ENCODE data around the gene PAQR6. TPM values are rescaled to one million over a fixed set of nuclear protein-coding genes. Genes with fewer than 3 reads are reported as not detected.
"Not testable (repeated sequence)": the region's sequence is repeated elsewhere in the genome, so short reads cannot be mapped to it uniquely, and the experiment has no call there.

Gene PAQR6
- total and polyA plus RNA-seq, 5 donors, result 0.68 to 1.5 (median 1.1) TPM

DNA sequence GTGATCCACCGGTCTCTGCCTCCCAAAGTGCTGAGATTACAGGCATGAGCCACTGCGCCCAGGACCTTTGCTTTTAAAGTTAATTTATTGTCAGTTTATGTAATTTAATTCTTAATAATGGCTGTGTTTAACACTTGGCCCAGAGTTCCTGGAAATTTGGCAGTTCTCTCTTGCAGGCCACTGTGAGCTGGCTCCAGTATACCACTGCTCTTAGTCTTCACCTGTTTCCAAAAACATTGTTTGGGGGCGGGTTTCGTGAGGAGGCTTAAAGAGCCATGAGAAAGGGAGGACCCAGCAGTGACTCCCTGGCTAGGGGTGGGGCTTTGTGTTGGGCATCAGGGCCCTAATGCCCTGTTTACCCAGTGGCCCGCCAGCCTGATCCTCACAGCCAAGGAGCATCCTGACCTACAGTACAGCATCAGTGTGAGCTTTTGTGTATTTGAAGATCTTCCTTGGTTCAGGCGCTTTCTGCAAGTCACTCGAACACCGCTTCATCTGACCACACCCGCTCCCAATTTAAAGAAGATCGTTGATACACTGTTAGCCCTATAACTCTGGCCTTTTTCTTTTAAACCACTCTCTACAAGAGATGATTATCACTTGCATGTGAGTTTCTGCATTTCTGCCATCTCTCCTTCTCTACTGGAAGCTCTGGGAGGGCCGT is 17.9 kb downstream of the PAQR6 start:
- DNase-seq (no peak), ATAC-seq (no peak)
- intact Hi-C loops (cut with DNase I), result loop anchor here in 2 of 4 donors (5.0 to 10.0 kb wide), 2 partner anchors 83 to 135 kb away; no protein-coding TSS in a partner anchor
- 92% methylated on average over 11 of the region's 11 CpGs for WGBS
- H3K9me3 ChIP-seq (ENCODE audit: control insufficient read depth, low read length), result no peaks in the 10 kb centered on the region
- H3K4me1 ChIP-seq (ENCODE audit: control insufficient read depth, insufficient read depth, low read length), result no peaks in the 10 kb centered on the region
- no peak overlapping the region for H3K27ac ChIP-seq (ENCODE audit: low read length)
- H3K27me3 ChIP-seq (ENCODE audit: control insufficient read depth, insufficient read depth), result no peaks in the 10 kb centered on the region
- H3K4me3 ChIP-seq (ENCODE audit: low read length), result no peak overlapping the region

DNA sequence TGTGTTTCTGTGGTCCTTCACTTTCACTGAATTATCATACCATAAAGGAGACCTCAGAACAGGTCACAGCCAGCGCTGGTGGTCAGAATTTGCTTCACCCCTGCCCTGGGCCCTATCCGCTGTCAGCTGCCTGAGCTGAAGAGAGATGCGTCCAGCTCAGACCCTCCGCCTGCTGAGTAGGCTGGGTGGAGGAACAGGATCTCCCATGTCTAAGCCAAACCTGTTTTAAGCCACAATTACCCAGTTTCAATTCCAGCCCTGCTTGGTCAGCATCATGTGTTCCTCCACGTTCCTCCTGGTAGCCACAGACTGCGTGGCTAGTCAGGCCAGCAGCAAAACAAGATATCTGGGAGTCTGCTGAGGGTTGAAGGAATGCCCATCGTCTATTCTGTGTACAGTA is 19.4 kb downstream of the PAQR6 start:
- Histone ChIP-seq H3K4me1 (ENCODE audit: control insufficient read depth, insufficient read depth, low read length) (no peaks in the 10 kb centered on the region), H3K9me3 (ENCODE audit: control insufficient read depth, low read length) (no peaks in the 10 kb centered on the region), H3K27ac (ENCODE audit: low read length) (no peak overlapping the region), H3K27me3 (ENCODE audit: control insufficient read depth, insufficient read depth) (no peaks in the 10 kb centered on the region), H3K4me3 (ENCODE audit: low read length) (no peak overlapping the region)
- ATAC-seq (no peak), DNase-seq (no peak)
- intact Hi-C loops (cut with DNase I), result loop anchor here in 2 of 4 donors (5.0 to 10.0 kb wide), 2 partner anchors 81 to 134 kb away; no protein-coding TSS in a partner anchor
- WGBS, result 73% methylated on average over 7 of the region's 7 CpGs

DNA sequence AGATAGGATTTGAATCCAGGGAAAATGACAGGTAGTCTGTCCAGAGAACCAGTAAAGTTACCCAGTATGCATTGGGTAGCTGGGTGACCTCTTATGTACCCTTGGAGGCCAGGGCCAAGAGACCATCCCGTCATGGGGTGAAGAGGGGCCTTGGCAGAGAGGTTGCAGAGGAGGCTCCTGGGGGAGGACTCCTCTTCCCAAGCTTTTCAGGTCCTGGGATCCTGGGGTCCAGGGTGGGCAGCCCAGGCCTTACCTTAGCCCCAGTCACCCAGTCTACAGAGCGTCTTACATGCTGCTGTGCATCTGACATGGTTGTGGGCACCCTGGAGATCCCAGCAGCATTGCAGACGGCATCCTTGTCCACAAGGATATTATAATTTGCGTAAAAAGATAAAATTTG is 21.1 kb downstream of the PAQR6 start:
- 86% methylated on average over 4 of the region's 4 CpGs for WGBS
- no peak for ATAC-seq
- Histone ChIP-seq H3K4me1 (ENCODE audit: control insufficient read depth, insufficient read depth, low read length) (no peaks in the 10 kb centered on the region), H3K27me3 (ENCODE audit: control insufficient read depth, insufficient read depth) (no peaks in the 10 kb centered on the region), H3K4me3 (ENCODE audit: low read length) (no peak overlapping the region), H3K27ac (ENCODE audit: low read length) (no peak overlapping the region), H3K9me3 (ENCODE audit: control insufficient read depth, low read length) (no peaks in the 10 kb centered on the region)
- no peak for DNase-seq
- intact Hi-C loops (cut with DNase I), result loop anchor here in 2 of 4 donors (5.0 to 10.0 kb wide), 2 partner anchors 79 to 132 kb away; no protein-coding TSS in a partner anchor

DNA sequence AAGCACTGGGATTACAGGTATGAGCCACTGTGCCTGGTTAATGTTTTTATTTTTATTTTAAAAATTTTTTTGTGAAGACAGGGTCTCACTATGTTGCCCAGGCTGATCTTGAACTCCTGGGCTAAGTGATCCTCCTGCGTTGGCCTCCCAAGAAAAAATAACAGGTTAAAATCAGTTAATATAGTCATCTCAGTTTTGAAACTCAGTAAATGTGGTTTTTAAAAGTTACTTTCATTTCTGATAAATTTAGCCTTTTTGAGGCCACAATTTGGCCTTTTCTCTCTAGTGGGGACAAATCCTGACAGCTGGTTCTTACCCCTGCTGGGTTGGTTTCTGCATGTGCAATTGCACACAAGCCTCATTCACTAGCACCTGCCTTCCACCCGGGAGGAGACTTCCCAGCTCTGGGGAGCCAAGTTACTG is 21.7 kb downstream of the PAQR6 start:
- intact Hi-C loops (cut with DNase I), result loop anchor here in 2 of 4 donors (5.0 to 10.0 kb wide), 2 partner anchors 79 to 131 kb away; no protein-coding TSS in a partner anchor
- H3K4me3 ChIP-seq (ENCODE audit: low read length), result no peak overlapping the region
- no peaks in the 10 kb centered on the region for H3K9me3 ChIP-seq (ENCODE audit: control insufficient read depth, low read length)
- H3K27me3 ChIP-seq (ENCODE audit: control insufficient read depth, insufficient read depth), result no peaks in the 10 kb centered on the region
- H3K4me1 ChIP-seq (ENCODE audit: control insufficient read depth, insufficient read depth, low read length), result no peaks in the 10 kb centered on the region
- ATAC-seq, result no peak
- WGBS, result 77% methylated on average over 2 of the region's 2 CpGs
- H3K27ac ChIP-seq (ENCODE audit: low read length), result no peak overlapping the region
- no peak for DNase-seq

DNA sequence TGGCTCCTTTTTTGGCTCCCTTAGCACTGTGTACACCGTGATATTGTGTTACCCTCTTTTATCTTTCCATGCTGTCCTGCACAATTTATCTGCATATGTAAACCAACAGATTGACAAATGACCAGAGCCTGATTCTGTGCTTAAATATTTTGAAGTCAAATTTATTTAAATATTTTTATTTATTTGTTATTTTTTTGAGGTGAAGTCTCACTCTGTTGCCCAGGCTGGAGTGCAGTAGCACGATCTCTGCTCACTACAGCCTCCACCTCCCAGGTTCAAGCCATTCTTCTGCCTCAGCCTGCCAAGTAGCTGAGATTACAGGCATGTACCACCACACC is 22.2 kb downstream of the PAQR6 start:
- H3K4me1 ChIP-seq (ENCODE audit: control insufficient read depth, insufficient read depth, low read length), result no peaks in the 10 kb centered on the region
- no peak overlapping the region for H3K27ac ChIP-seq (ENCODE audit: low read length)
- no peaks in the 10 kb centered on the region for H3K9me3 ChIP-seq (ENCODE audit: control insufficient read depth, low read length)
- ATAC-seq (no peak), DNase-seq (no peak)
- 13% methylated on average over 2 of the region's 2 CpGs for WGBS
- intact Hi-C loops (cut with DNase I), result loop anchor here in 3 of 4 donors (2.0 to 10.0 kb wide), 4 partner anchors 78 to 135 kb away; no protein-coding TSS in a partner anchor
- no peak overlapping the region for H3K4me3 ChIP-seq (ENCODE audit: low read length)
- no peaks in the 10 kb centered on the region for H3K27me3 ChIP-seq (ENCODE audit: control insufficient read depth, insufficient read depth)

DNA sequence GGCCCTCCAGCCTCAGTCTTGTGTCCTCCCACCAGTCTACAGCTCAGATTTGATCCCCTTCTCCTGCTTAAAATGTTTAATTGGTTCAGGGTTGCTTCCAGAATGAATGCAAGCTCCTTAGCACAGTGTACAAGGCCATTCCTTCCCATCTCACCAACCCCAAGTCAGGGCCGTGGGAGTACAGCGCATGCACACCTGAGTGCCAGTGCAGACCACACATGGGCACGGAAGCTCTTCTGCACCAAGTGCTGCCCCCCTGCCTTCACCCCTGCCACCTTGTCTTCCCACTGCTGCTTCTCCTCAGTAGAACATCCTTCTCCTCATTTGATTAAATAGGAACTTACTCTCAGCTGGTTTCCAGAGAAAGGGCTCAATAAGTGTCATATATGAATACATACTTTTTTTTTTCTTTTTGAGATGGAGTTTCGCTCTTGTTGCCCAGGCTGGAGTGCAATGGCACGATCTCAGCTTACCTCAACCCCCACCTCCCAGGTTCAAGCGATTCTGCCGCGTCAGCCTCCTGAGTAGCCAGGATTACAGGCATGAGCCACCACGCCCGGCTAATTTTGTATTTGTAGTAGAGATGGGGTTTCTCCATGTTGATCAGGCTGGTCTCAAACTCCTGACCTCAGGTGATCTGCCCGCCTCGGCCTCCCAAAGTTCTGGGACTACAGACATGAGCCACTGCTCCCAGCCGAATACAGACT is 25.7 kb downstream of the PAQR6 start:
- H3K4me1 ChIP-seq (ENCODE audit: control insufficient read depth, insufficient read depth, low read length), result peaks cover 2% of the 10 kb centered on the region
- no peak overlapping the region for H3K27ac ChIP-seq (ENCODE audit: low read length)
- DNase-seq (no peak), ATAC-seq (no peak)
- H3K27me3 ChIP-seq (ENCODE audit: control insufficient read depth, insufficient read depth), result no peaks in the 10 kb centered on the region
- H3K9me3 ChIP-seq (ENCODE audit: control insufficient read depth, low read length), result no peaks in the 10 kb centered on the region
- intact Hi-C loops (cut with DNase I), result loop anchor here in 3 of 4 donors (2.0 to 10.0 kb wide), 4 partner anchors 85 to 135 kb away; no protein-coding TSS in a partner anchor
- WGBS, result 93% methylated on average over 13 of the region's 13 CpGs
- H3K4me3 ChIP-seq (ENCODE audit: low read length), result no peak overlapping the region

DNA sequence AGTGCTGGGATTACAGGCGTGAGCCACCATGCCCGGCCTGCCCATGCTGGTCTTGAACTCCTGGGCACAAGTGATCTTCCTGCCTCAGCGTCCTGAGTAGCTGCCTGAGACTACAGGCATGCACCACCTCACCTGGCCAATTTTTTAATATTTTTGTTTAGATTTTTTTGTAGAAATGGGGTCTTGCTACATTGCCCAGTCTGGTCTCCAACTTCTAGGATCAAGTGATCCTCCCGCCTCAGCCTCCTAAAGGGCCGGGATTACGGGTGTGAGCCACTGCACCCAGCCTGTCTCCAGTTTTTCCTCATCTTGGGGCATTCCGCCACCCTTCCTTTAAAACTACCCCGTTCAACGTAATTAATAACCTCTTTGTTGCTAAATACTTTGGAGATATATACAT is 27.6 kb downstream of the PAQR6 start:
- 97% methylated on average over 9 of the region's 9 CpGs for WGBS
- no peaks in the 10 kb centered on the region for H3K9me3 ChIP-seq (ENCODE audit: control insufficient read depth, low read length)
- peaks cover 2% of the 10 kb centered on the region for H3K4me1 ChIP-seq (ENCODE audit: control insufficient read depth, insufficient read depth, low read length)
- intact Hi-C loops (cut with DNase I), result loop anchor here in 2 of 4 donors (5.0 to 10.0 kb wide), 3 partner anchors 83 to 133 kb away; no protein-coding TSS in a partner anchor
- no peak overlapping the region for H3K4me3 ChIP-seq (ENCODE audit: low read length)
- ATAC-seq (no peak), DNase-seq (no peak)
- H3K27ac ChIP-seq (ENCODE audit: low read length), result no peak overlapping the region
- H3K27me3 ChIP-seq (ENCODE audit: control insufficient read depth, insufficient read depth), result no peaks in the 10 kb centered on the region

DNA sequence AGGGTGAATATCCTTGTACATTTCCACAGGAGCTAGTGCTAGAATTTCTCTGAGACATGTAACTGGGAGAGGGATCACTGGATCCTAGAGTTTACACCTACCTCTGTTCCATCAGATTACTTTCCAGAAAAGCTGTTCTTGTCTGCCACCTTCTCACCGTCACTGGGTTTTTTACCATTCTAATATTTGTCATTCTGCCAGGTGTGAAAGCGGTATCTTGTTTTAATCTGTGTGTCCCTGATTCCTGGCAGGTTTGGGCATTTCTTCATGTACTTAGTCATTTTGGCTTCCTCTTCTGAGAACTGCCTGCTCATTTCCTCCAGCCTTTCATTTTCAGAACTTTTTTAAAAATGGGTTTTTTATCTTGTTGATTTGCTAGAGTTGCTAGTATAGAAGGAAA is 30.0 kb downstream of the PAQR6 start:
- intact Hi-C loops (cut with DNase I), result loop anchor here in 1 of 4 donors (2.0 kb wide), 1 partner anchor 65 kb away; the partner anchor contains the start of gene SEMA4A
- no peaks in the 10 kb centered on the region for H3K27me3 ChIP-seq (ENCODE audit: control insufficient read depth, insufficient read depth)
- ATAC-seq, result no peak
- DNase-seq, result no peak
- no peaks in the 10 kb centered on the region for H3K9me3 ChIP-seq (ENCODE audit: control insufficient read depth, low read length)
- 33% methylated on average over 2 of the region's 2 CpGs for whole genome bisulfite sequencing
- H3K27ac ChIP-seq (ENCODE audit: low read length), result no peak overlapping the region
- peaks cover 2% of the 10 kb centered on the region for H3K4me1 ChIP-seq (ENCODE audit: control insufficient read depth, insufficient read depth, low read length)
- no peak overlapping the region for H3K4me3 ChIP-seq (ENCODE audit: low read length)

DNA sequence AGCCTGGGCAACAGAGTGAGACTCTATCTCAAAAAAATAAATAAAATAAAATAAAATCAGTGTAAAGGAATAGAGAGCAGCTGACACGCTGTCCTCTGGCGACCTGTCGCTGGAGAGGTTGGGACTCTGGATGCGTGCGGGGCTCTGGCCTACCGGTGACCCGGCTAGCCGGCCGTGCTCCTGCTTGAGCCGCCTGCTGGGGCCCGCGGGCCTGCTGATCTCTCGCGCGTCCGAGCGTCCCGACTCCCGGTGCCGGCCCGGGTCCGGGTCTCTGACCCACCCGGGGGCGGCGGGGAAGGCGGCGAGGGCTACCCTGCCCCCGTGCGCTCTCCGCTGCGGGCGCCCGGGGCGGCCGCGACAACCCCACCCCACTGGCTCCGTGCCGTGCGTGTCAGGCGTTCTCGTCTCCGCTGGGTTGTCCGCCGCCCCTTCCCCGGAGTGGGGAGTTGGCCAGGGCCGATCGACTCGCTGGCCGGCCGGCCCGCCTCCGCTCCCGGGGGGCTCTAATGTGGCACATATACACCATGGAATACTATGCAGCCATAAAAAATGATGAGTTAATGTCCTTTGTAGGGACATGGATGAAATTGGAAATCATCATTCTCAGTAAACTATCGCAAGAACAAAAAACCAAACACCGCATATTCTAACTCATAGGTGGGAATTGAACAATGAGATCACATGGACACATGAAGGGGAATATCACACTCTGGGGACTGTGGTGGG is 31.3 kb downstream of the PAQR6 start:
- ATAC-seq; H3K27me3 ChIP-seq (ENCODE audit: control insufficient read depth, insufficient read depth); H3K4me1 ChIP-seq (ENCODE audit: control insufficient read depth, insufficient read depth, low read length); intact Hi-C loops (cut with DNase I); H3K4me3 ChIP-seq (ENCODE audit: low read length); H3K9me3 ChIP-seq (ENCODE audit: control insufficient read depth, low read length); H3K27ac ChIP-seq (ENCODE audit: low read length): not testable (repeated sequence)
- DNase-seq, result peak in 1 of 3 donors; percentile 50
- WGBS, result 92% methylated on average over 55 of the region's 55 CpGs

DNA sequence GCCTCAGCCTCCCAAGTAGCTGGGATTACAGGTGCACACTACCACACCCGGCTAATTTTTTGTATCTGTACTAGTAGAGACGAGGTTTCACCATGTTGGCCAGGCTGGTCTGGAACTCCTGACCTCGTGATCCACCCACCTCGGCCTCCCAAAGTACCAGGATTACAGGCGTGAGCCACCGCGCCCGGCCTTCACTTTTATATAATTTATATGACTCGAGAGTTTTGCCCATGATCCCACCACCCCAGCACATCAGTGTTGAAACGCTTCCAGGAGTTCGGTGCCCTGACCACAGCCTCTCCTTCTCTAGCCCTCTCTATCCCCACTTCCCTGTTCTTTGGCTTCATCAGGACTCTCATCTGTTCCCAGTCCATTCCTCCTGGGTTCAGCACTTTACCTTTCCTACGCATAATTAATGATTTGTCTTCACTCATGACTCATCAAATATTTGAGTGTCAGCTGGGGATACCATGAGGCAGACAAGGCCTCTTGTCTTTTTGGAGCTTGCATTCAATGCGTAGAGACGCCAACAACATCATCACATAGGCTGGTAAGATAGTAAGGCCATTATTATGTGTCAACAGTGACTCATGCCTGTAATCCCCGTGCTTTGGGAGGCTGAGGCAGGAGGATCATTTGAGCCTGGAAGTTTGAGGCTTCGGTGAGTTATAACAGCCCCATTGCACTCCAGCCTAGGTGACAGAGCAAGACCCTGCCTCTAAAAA is 33.7 kb downstream of the PAQR6 start:
- intact Hi-C loops (cut with DNase I), result no loop called here
- peak overlapping the region; percentile 30 for H3K4me3 ChIP-seq (ENCODE audit: low read length)

More for the DNA sequence above, 33.7 kb downstream of the PAQR6 start:
- 83% methylated on average over 16 of the region's 16 CpGs for WGBS
- Histone ChIP-seq H3K9me3 (ENCODE audit: control insufficient read depth, low read length) (no peaks in the 10 kb centered on the region), H3K27me3 (ENCODE audit: control insufficient read depth, insufficient read depth) (no peaks in the 10 kb centered on the region), H3K4me1 (ENCODE audit: control insufficient read depth, insufficient read depth, low read length) (peaks cover 4% of the 10 kb centered on the region), H3K27ac (ENCODE audit: low read length) (peak overlapping the region; percentile 16)
- ATAC-seq, result no peak
- no peak for DNase-seq

Measured in right cardiac atrium (tissue), 5 donors.